Measurements from ENCODE around the gene CTXN2. TPM values are rescaled to one million over a fixed set of nuclear protein-coding genes. Genes with fewer than 3 reads are reported as not detected.
A peak's percentile ranks its signal among the peaks of the same experiment; 100 is the strongest.

The CTXN2 gene
- total and polyA plus RNA-seq, 2 of the 13 experiments (the other 11 are each of a cell fraction or from before 2014, with no cell fraction given): not detected

GRCh38 chr15:48177766-48178647, 13.5 kb upstream of the CTXN2 start, which contains the start of gene MYEF2 (continued):
- no peak for TF ChIP-seq TAF15 (IDR thresholded peaks at IDR 0.05; ENCODE audit: low read depth, low read length, poor library complexity, severe bottlenecking)
- no peak for TF ChIP-seq ADNP (CRISPR knock-in tag; IDR thresholded peaks at IDR 0.05)
- TF ChIP-seq ZNF142 (CRISPR knock-in tag; IDR thresholded peaks at IDR 0.05): no peak
- TF ChIP-seq POLR2G (IDR thresholded peaks at IDR 0.05; ENCODE audit: low read depth, low read length): no peak
- TF ChIP-seq HHEX (CRISPR knock-in tag; IDR thresholded peaks at IDR 0.05): no peak
- TF ChIP-seq TBL1XR1 (IDR thresholded peaks at IDR 0.05; ENCODE audit: borderline replicate concordance, low read length, partially characterized antibody): no peak
- no peak for TF ChIP-seq MEIS1 (CRISPR knock-in tag; IDR thresholded peaks at IDR 0.05; ENCODE audit: borderline replicate concordance)
- peak; percentile 49; the same call in 1 of the 3 replicates for TF ChIP-seq MXI1 (IDR thresholded peaks at IDR 0.05; ENCODE audit: borderline replicate concordance, low read depth, low read length)
- TF ChIP-seq GPBP1L1 (CRISPR knock-in tag; IDR thresholded peaks at IDR 0.05): no peak
- TF ChIP-seq THAP7 (CRISPR knock-in tag; IDR thresholded peaks at IDR 0.05): no peak
- no peak for TF ChIP-seq ZNF646 (CRISPR knock-in tag; IDR thresholded peaks at IDR 0.05)
- TF ChIP-seq ZNF850 (CRISPR knock-in tag; conservative IDR thresholded peaks at IDR 0.05): no peak
- TF ChIP-seq MAX (IDR thresholded peaks at IDR 0.05): peak; percentile 85

Measured in HepG2 (cell line).